Skeletal muscle tissue (tissue), 4 donors: Measurements from ENCODE around the gene DPF3. TPM values are rescaled to one million over a fixed set of nuclear protein-coding genes. Genes with fewer than 3 reads are reported as not detected.

Source experiments
- H3K27ac ChIP-seq: one replicate; pipeline ENCODE4 v1.7.0; 2013; ENCODE audit warnings: mild to moderate bottlenecking, low read depth, low read length, inconsistent platforms
- H3K27me3 ChIP-seq, 3 donors: one replicate each; pipeline ENCODE4 v1.7.0; 2013; ENCODE audit warnings: low read length in 3 of 3; ENCODE audit not compliant: control insufficient read depth in 3 of 3, insufficient read depth in 3 of 3
- H3K36me3 ChIP-seq, 3 donors: one replicate each; pipeline ENCODE4 v1.7.0; 2013; ENCODE audit warnings: low read length in 3 of 3; ENCODE audit not compliant: control insufficient read depth in 3 of 3, insufficient read depth in 3 of 3
- H3K4me1 ChIP-seq, 3 donors: one replicate each; pipeline ENCODE4 v1.7.0; 2013; ENCODE audit warnings: low read length in 3 of 3, mild to moderate bottlenecking in 3 of 3; ENCODE audit not compliant: control insufficient read depth in 3 of 3, insufficient read depth in 3 of 3
- H3K4me3 ChIP-seq, 3 donors: one replicate each; pipeline ENCODE4 v1.7.0; 2013; ENCODE audit warnings: low read length in 3 of 3
- H3K9ac ChIP-seq, 3 donors: one replicate each; pipeline ENCODE4 v1.7.0; 2013; ENCODE audit warnings: low read length in 3 of 3, mild to moderate bottlenecking in 3 of 3, moderate library complexity in 2 of 3, low read depth in 1 of 3
- H3K9me3 ChIP-seq, 3 donors: one replicate each; pipeline ENCODE4 v1.7.0; 2013; ENCODE audit warnings: low read length in 3 of 3; ENCODE audit not compliant: control insufficient read depth in 3 of 3
- total RNA-seq: library from RNA; depleted of rRNA; stranded (reverse); fragments of >200 nt; gene quantifications from one replicate; pipeline ENCODE4 v1.2.3, GENCODE V29; 2014
- donor health status: Osteomylitis.

Gene DPF3
- total RNA-seq, 1 donor from 2014 or later: 1.6 TPM

DNA sequence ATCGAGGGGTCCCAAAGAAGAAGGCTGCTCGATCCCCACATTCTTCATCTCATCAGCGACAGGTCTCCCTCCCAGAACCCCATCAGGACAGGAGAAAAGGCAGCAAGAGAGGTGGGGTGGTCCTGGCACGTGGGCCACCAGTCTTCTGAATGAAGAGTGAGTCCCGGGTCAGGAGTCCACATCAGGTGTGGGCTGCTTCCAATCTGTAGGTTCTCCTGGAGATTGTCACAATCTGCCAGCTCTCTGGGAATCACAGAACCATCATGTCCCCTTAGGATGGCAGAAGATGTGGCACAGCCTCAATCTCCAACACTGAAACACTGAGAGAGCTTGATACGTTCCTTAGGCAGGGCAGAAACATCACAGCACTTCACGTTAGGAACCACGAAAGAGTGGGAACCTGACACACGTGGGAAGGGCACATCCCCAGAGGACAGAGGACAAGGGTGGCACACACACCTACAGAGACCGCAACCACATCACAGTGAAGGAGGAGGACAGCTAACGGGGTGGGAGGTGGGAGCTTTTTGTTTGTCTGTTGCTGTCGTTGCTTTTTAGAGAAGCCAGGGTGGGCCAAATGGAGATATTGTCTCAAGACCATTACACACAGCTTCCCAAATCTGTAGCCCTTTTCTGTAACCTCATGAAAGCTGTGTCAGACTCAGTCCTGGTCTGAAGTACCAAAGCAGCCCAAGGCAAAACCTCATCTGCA is 284.5 kb downstream of the DPF3 start:
- H3K27me3 ChIP-seq: no peaks in the 10 kb centered on the region

DNA sequence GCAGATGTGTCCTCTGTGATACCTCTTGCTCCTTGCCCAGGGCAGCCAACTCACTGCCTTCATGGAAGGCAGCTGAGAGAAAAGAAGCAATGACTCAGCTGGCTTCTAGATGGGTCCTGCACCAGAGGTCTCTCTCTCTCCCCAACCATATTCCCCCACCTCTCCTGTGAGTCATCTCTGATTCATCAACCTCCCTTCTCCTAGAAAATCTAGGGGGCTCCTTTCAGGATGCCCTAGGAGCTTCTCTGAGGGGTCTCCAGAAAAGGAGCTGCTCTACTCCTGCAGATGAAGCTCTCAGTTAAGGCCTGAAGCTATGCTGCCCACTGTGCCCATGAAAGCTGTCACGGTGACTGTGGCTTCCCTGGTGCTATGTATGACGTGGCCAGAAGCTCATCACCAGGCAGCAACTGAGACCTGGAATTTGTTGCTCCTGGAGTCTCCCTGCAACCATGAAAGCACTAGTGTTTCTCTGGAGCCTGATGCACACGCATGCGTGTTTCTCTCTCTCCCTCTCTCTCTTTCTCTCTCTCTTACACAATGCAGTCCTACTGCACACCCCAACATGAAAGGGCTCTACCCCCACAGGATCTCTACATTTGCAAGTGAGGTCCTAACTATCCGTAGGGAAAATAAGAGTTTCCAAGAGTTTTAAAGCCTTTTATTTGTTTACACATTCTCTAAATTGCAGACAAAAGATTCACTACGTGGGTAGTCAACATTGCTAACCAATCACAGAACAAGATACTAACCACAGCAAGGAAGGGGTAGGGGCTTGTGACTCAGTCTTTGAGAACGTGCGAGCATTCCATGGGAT is 285.3 kb downstream of the DPF3 start:
- Histone ChIP-seq H3K27ac (no peak overlapping the region), H3K9me3 (no peaks in the 10 kb centered on the region), H3K36me3 (no peaks in the 10 kb centered on the region), H3K9ac (no peak overlapping the region), H3K27me3 (no peaks in the 10 kb centered on the region), H3K4me3 (no peak overlapping the region), H3K4me1 (peaks cover 18 to 42% (median 29%) of the 10 kb centered on the region in 3 donors)

More for the DNA sequence above, 284.5 kb downstream of the DPF3 start:
- no peaks in the 10 kb centered on the region for H3K36me3 ChIP-seq
- no peak overlapping the region for H3K27ac ChIP-seq
- H3K4me1 ChIP-seq: peaks cover 24 to 49% (median 37%) of the 10 kb centered on the region in 3 donors
- no peak overlapping the region for H3K4me3 ChIP-seq
- H3K9me3 ChIP-seq: no peaks in the 10 kb centered on the region
- H3K9ac ChIP-seq: no peak overlapping the region

DNA sequence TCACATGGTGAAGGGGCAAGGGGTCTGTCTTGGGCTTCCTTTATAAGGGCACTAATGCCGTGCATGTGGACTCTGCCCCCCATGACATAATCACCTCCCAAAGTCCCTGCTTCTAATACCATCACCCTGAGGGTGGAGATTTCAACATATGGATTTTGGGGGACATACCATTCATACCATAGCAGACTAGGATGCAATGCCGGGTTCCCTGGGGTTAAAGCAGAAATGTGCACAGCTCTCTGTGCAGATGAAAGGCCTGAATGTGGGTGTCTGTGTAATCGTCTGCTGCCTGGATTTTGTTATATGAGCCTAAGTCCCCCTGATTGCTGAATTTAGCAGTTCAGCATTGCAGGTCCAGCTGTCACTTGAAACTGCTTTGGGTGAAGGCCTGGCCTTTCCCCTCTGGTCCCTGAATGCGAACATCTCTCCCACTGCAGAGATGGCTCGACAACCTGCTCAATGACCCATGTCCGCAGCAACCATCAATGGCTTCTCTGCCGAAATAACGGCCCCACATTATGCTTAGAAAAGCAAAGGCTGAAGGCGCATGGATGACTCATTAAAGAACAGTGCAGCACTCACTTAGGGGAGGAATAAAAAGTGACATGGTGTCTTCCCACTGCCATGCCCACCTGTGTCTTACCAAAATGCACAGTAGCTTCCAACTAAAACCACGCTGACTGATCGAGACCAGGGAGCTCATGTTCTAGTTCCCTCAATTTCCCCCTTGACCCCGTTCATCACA is 286.3 kb downstream of the DPF3 start:
- Histone ChIP-seq H3K4me3 (no peak overlapping the region), H3K4me1 (peaks cover 7 to 31% (median 19%) of the 10 kb centered on the region in 3 donors), H3K27ac (no peak overlapping the region), H3K9me3 (no peaks in the 10 kb centered on the region), H3K36me3 (no peaks in the 10 kb centered on the region), H3K27me3 (no peaks in the 10 kb centered on the region), H3K9ac (no peak overlapping the region)

DNA sequence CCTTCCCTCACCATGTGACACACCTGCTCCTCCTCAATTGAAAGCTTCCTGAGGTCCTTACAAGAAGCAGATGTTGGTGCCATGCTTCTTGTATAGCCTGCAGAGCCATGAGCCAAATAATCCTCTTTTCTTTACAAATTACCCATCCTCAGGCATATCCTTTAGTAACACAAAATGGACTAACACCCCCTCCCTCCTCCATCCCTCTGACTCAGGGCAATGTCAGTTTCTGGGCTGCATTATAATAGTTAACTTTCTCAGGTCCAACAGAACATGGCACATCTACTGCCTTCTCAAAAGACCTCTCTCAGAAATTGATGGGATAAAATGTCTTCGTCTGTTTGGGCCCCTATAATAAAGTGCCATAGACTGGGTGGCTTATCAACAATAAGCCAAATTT is 287.0 kb downstream of the DPF3 start:
- Histone ChIP-seq H3K27me3 (no peaks in the 10 kb centered on the region), H3K9me3 (no peaks in the 10 kb centered on the region), H3K4me1 (peaks cover 4 to 24% (median 12%) of the 10 kb centered on the region in 3 donors), H3K4me3 (no peak overlapping the region), H3K9ac (no peak overlapping the region), H3K27ac (no peak overlapping the region), H3K36me3 (no peaks in the 10 kb centered on the region)

DNA sequence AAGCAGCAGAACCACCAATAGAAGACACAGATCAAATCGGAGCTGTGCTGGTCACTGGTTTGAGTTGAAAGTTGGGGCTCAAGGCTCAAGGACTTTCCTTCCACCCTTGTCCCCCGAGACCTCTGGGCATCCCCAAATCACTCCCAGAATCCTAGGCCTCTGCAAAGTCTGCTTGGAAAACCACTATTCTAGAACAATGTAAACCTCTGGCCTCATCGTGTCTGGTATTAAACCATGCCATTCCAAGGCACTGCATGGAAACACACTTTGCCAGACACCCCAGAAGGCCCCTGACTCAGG is 288.0 kb downstream of the DPF3 start:
- no peak overlapping the region for H3K4me3 ChIP-seq
- H3K27me3 ChIP-seq: no peaks in the 10 kb centered on the region
- no peaks in the 10 kb centered on the region for H3K9me3 ChIP-seq
- H3K4me1 ChIP-seq: peaks cover 4 to 17% (median 6%) of the 10 kb centered on the region in 3 donors
- no peak overlapping the region for H3K27ac ChIP-seq
- no peak overlapping the region for H3K9ac ChIP-seq
- no peaks in the 10 kb centered on the region for H3K36me3 ChIP-seq

DNA sequence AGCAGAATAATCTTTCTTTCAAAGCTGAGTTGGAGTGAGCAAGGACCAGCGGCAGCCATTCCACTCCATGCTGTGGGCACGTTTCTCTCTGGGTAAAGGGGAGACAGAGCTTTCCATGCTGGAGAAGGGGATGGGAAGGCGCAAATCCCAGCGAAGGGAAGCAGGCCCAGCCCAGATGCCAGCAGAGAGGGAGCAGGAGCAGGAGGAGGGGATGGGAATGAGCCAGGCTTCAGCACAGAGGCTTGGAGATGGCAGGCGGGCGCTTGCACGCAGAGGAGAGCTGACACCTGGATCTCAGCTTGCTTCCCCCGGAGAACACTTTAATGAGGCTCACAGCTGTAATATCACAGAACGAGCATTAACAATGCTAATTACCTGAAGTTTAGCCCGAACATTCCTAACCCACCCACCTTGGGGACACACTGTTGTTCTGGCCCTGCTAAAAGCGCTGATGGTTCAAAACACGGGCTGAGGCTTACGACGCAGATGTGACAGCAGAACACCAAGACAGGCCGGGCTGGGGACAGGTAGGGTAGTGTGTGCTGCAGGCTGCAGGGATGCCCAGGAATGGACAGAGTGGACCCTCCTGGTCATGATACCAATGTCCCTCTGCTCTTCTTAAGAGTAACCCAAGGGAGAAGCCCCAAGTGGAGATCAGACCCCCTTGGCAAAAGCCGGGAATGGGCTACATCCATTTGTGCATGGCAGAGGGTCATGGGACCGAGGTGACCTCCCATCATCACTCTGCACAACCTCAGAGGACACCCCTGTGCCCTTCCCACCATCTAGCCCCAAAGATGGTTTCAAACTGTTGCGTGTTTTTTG is 288.6 kb downstream of the DPF3 start:
- Histone ChIP-seq H3K4me1 (peaks cover 4 to 17% (median 6%) of the 10 kb centered on the region in 3 donors), H3K36me3 (no peaks in the 10 kb centered on the region), H3K27ac (no peak overlapping the region), H3K27me3 (no peaks in the 10 kb centered on the region), H3K9me3 (no peaks in the 10 kb centered on the region), H3K9ac (no peak overlapping the region), H3K4me3 (no peak overlapping the region)

DNA sequence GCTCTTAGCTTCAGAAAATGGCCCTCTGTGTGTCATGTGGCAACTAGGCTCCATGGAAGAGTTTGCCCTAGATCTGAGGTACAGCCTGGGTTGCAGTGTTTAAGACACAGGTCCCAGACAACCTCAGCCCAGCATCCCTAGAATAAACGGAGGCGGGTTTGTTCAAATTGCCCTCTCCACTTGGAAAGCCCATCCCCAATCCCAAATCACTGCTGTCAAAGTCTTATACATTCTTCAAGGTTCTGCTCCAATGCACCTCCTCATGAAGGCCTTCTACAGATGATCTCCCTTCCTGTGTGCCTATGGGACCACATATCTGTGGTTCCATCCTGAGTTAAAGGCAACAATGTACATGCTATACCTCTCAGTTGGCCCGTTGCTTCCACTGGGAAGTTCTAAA is 289.8 kb downstream of the DPF3 start:
- no peak overlapping the region for H3K9ac ChIP-seq
- no peaks in the 10 kb centered on the region for H3K27me3 ChIP-seq
- H3K27ac ChIP-seq: no peak overlapping the region
- no peaks in the 10 kb centered on the region for H3K9me3 ChIP-seq
- H3K36me3 ChIP-seq: no peaks in the 10 kb centered on the region
- H3K4me1 ChIP-seq: peaks cover 4 to 17% (median 6%) of the 10 kb centered on the region in 3 donors
- H3K4me3 ChIP-seq: no peak overlapping the region

DNA sequence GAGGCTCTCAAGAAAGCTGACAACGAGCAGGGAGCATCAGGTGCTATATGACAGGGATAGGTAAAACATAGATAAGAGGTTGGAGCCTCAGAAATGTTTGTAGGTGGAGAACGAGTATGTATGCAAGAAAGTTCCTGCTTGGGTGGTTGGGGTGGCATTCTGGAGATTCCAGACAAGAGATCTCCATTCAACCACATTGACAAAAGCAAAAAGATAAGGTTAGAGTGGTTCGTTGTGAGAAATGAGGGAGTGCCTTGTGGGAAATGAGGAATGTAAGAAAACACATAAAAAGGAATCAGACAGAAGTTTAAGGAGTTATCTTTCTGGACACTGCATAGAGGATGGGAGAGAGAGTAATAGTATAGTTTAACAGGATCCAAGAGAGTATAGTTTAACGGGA is 290.3 kb downstream of the DPF3 start:
- Histone ChIP-seq H3K27me3 (no peaks in the 10 kb centered on the region), H3K27ac (no peak overlapping the region), H3K9ac (no peak overlapping the region), H3K4me3 (no peak overlapping the region), H3K9me3 (no peaks in the 10 kb centered on the region), H3K4me1 (peaks cover 4 to 15% (median 6%) of the 10 kb centered on the region in 3 donors), H3K36me3 (no peaks in the 10 kb centered on the region)

DNA sequence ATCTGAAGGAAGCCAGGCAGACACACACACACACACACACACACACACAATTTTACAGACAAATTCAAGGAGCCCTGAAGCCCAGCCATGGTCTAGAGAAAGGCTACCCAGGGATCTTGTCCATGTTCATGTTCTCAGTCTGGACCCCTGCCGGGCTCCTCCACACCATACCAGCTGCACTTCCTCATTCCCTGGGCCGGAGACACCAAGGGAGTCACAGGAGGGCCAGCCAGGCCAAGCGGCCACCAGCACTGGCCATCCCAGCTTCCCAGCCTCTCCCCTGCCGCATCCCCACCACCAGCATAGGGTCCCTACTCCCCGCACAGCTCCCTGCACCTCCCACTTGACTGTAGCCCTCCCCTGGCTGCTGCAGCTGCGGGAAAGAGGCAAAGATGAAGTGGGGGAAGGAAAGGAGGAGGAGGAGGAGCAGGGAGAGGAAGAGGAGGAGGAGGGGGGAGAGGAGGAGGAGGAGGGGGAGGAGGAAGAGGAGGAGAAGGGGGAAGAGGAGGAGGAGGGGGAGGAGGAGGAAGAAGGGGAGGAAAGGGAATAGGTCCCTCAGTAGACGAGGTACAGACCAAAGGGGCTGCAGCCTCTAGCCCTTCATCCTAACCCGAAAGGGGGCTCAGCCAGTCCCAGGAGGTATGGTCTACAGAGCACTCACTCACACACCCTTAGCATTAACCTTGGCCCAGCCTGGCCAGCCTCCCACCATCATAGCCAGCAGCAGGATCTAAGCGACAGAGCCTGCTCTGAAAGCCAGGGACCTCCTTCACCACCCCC is 293.2 kb downstream of the DPF3 start:
- no peak overlapping the region for H3K27ac ChIP-seq
- no peak overlapping the region for H3K4me3 ChIP-seq
- H3K9ac ChIP-seq: no peak overlapping the region
- peaks cover 0 to 4% (median 0%) of the 10 kb centered on the region in 3 donors for H3K4me1 ChIP-seq
- peaks cover 0 to 2% (median 0%) of the 10 kb centered on the region in 3 donors for H3K27me3 ChIP-seq
- no peaks in the 10 kb centered on the region for H3K36me3 ChIP-seq
- no peaks in the 10 kb centered on the region for H3K9me3 ChIP-seq
